C4-2B (cell line): ENCODE data around the gene C3orf70.

Source experiments
- H3K27ac ChIP-seq: fragments of 450-650 bp; 2 replicates; pipeline ENCODE4 v1.5.1; 2017
- ZFX ChIP-seq: fragments of 450-650 bp; IDR thresholded peaks from 2 replicates; pipeline ENCODE4 v1.6.1; 2017
- TF ChIP-seq, protein P1 (sequence below): fragments of 450-650 bp; conservative IDR thresholded peaks from 2 replicates; pipeline ENCODE4 v1.5.1; 2017; ENCODE audit warnings: mild to moderate bottlenecking

C3orf70 gene

DNA sequence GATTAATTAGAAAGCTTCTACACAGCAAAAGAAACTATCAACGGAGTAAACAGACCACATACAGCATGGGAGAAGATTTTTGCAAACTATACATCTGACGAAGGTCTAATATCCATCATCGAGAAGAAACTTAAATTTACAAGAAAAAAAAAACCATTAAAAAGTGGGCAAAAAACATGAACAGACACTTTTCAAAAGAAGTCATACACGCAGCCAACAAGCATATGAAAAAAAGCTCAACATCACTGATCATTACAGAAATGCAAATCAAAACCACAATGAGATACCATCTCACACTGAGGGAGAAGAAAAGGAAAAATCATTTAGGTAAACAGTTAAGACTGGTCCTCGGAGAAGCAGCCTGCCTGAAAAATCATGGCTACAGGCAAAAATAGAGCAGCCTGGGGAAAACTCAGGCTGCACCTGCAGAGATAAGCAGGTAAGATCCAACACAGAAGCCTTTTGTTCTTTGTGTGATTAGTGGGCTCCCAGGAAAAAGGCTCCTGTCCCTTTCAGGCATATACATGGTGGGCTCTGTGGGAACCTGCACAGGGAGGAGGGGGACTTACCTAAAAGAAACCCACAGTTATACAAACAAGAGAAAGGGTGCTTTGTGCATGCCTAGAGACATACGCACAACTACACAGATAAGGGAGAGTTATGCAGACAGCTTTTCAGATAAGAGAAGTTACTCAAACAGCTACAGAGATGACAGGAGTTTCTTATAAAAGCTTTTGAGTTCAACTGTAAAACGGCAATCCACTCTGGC is 49.3 kb downstream of the C3orf70 start:
- no peak overlapping the region for H3K27ac ChIP-seq
- TF ChIP-seq, protein P1, sequence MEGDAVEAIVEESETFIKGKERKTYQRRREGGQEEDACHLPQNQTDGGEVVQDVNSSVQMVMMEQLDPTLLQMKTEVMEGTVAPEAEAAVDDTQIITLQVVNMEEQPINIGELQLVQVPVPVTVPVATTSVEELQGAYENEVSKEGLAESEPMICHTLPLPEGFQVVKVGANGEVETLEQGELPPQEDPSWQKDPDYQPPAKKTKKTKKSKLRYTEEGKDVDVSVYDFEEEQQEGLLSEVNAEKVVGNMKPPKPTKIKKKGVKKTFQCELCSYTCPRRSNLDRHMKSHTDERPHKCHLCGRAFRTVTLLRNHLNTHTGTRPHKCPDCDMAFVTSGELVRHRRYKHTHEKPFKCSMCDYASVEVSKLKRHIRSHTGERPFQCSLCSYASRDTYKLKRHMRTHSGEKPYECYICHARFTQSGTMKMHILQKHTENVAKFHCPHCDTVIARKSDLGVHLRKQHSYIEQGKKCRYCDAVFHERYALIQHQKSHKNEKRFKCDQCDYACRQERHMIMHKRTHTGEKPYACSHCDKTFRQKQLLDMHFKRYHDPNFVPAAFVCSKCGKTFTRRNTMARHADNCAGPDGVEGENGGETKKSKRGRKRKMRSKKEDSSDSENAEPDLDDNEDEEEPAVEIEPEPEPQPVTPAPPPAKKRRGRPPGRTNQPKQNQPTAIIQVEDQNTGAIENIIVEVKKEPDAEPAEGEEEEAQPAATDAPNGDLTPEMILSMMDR = no peak
- no peak for TF ChIP-seq ZFX

DNA sequence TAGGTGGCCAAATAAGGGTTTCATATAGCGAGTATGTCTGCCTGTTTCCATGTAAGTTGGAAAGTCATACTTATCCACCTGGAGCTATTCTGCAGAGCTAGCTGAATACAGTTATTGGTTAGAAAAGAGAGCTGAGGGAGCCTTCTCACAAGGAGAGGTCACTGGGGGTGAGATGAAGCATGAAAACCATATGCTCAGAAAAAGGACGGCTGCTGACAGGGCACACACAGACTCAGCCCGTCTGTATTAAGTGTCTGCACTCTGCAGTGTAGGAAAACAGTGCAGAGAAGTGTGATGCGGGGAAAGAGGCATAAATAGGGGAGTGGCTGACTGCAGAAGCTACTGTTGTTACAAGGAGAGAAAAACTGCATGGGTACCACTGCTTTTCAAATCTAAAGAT is 58.2 kb downstream of the C3orf70 start:
- no peak overlapping the region for H3K27ac ChIP-seq
- no peak for TF ChIP-seq ZFX
- TF ChIP-seq, protein P1 = no peak

DNA sequence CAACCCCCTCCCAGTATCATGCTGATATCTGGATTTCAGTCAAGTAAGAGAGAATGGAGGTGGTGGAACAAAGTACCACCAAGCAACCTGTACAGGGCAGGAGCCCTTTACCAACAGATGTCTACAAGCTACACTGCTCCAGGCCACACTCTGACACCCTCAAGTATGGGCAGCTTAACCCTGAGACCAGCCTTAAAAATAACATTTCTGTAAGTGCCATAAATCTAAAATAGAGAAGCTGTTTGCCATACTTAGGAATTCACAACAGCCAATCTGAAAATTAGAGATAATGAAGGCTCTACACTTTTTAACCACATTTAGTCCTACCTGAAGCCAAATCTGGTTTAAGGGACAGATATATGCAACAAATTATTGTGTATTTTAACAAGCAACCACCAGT is 59.7 kb downstream of the C3orf70 start:
- TF ChIP-seq, protein P1 = no peak
- no peak for TF ChIP-seq ZFX
- H3K27ac ChIP-seq = no peak overlapping the region

DNA sequence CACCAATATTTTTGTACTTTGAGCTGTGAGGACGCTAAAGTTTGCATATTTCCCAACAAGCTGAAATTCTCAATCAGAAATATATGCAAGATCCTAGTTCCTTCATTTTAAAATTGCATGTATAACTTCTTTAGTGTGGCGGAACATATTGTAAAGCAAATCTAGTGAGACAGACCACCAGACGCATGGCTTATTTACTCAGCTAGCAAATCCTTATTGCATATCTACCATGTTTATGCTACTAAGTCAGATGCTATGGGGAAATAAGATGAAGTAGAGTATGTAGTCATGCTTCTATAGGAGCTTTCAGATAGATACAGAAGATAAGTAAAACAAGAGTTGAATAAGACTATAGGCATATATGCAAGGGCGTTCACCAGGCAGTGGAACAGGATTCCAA is 62.0 kb downstream of the C3orf70 start:
- H3K27ac ChIP-seq = no peak overlapping the region
- no peak for TF ChIP-seq ZFX
- TF ChIP-seq, protein P1 = no peak

DNA sequence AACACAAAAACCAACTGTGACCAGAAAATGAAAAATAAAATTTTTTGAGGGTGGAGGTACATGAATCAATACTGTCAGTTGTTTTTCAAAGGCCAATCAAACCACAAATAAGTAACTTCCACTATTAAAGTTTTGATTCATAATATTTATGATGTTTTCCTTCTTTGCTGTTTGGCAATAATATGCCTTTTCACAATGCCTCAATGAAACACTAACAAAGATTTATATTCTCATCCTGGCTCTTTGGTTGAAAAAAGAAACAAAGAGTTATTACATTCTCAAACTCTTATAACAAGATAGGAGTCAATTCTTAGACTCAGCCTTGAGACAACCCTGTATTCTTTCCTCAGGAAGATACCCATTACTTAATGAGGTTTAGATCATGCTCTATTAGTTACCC is 63.1 kb downstream of the C3orf70 start:
- no peak overlapping the region for H3K27ac ChIP-seq
- no peak for TF ChIP-seq ZFX
- TF ChIP-seq, protein P1 = no peak

- no peak overlapping the region for H3K27ac ChIP-seq
- TF ChIP-seq, protein P1 = no peak
- no peak for TF ChIP-seq ZFX
These were observed 63.5 kb downstream of the C3orf70 start for GRCh38 chr3:185089343-185089742.

- TF ChIP-seq ZFX = no peak
- TF ChIP-seq, protein P1 = no peak
- no peak overlapping the region for H3K27ac ChIP-seq
These were observed 65.4 kb downstream of the C3orf70 start for GRCh38 chr3:185087419-185087818.
